HG03039 (cell line): Measurements from ENCODE around the gene LDLRAD4.

Source experiments
- ATAC-seq: cut with Tn5 transposase; IDR thresholded peaks from one replicate; pipeline ENCODE4 v1.9.1; 2021; ENCODE audit warnings: mild to moderate bottlenecking, moderate library complexity; ENCODE audit not compliant: unreplicated experiment

LDLRAD4 gene

DNA sequence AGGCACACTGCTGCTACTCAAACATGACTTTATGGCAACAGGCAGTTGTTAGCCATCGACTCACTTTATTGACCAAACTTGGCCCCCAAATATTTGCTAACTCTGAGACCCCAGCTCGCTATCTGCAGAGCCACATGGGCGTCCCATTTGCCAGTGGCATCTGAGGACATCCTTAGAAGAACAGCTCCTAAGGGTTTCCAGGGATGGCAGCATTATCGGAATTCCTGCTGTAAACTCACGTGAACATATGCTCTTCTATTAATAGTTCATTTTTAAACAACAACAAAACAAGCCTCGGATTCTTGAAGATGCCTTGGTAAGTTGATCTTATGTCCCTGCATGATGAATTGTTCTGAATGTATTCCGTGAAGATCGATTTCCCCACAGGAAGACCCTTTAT is 181.0 kb downstream of the LDLRAD4 start:
- ATAC-seq: no peak

DNA sequence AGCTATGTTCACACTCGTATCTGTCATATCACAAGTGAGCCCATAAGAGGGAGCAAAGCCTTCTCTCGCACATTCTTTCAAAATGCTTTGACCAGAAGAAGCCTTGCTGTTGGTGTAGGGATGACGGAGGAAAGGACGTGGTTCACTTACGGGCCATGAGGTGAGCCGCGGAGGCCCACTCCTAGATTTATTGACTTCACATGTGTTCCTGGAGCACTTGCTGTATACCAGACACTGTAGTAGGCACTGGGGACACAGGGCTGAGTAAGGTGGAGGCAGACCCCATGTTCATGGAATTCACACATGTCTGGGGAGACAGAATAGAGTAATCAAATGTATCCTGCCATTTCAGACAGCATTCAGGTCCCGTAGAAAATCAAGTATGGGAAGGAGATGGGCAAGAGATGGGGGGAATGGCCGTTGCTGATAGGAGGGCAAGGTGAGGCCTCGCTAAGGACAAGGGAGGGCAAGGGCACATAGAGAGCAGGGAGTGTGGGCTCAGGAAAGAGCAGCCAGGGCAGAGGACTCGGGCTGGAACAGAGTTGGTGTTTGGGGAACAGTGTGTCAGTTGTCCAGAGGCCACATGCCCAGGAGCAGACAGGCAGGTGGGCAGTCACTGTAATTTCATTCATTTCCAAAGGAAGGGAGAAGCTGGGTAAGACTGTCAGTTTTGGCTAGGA is 182.2 kb downstream of the LDLRAD4 start:
- no peak for ATAC-seq

DNA sequence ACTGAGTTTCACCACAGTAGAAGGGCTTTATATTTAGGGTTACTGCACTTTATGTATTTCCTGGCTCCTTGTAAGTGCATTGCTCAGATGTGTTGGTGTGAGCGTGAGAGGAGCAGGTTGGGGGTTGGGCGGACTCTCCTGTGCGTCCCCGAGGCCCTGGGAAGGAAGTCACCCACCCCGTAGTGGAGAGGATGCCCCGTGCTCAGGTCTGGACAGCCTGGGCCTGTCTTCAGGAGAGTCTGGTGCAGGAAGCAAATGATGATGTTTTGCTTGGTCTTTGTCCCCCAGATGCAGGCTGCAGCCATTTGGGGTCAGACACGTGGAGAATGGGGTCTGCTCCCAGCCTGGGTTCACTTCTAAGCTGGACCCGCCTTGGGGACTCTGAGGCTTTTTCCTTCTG is 182.8 kb downstream of the LDLRAD4 start:
- no peak for ATAC-seq

GRCh38 chr18:13401826-13402225 is 183.3 kb downstream of the LDLRAD4 start:
- no peak for ATAC-seq

- ATAC-seq: no peak
These were observed 185.4 kb downstream of the LDLRAD4 start for GRCh38 chr18:13403786-13404549.

GRCh38 chr18:13405305-13406038 is 186.9 kb downstream of the LDLRAD4 start:
- no peak for ATAC-seq

DNA sequence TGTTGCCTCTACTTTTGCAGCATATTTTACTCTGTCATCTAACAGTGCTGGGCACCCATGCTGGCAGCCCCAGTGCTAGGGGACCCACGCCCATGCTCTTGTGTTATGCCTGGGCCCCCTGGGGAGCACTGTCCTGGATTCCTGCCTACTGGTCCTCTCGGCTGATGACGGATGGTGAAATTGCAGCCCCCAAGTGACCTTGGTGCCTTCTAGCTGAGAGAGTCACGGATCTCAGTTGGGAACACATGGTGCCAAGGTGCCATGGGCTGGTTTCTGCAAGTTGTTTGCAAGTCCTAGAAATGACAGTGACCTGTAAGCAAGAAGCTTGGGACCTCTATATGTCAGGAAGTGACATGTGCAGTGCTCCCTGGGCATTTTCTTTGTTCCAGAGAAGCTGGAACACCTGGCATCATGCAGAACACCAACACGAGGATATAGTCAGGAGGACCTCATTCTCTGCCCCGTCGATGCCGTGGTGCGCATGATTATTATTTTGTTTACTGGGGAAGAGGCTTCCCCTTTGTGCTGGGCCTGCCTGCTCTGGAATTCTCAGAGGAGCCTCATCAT is 187.6 kb downstream of the LDLRAD4 start:
- ATAC-seq: no peak

GRCh38 chr18:13406736-13407135 is 188.2 kb downstream of the LDLRAD4 start:
- ATAC-seq: no peak

GRCh38 chr18:13407484-13407883 is 188.9 kb downstream of the LDLRAD4 start:
- ATAC-seq: no peak

- no peak for ATAC-seq
These were observed 190.5 kb downstream of the LDLRAD4 start for GRCh38 chr18:13409026-13409425.

- ATAC-seq: no peak
These were observed 191.4 kb downstream of the LDLRAD4 start for GRCh38 chr18:13409997-13410396.

GRCh38 chr18:13410471-13410870 is 191.9 kb downstream of the LDLRAD4 start:
- ATAC-seq: no peak

- no peak for ATAC-seq
These were observed 193.5 kb downstream of the LDLRAD4 start for GRCh38 chr18:13412017-13412416.

- ATAC-seq: no peak
These were observed 194.3 kb downstream of the LDLRAD4 start for GRCh38 chr18:13412901-13413300.

GRCh38 chr18:13414102-13414501 is 195.5 kb downstream of the LDLRAD4 start:
- ATAC-seq: no peak

DNA sequence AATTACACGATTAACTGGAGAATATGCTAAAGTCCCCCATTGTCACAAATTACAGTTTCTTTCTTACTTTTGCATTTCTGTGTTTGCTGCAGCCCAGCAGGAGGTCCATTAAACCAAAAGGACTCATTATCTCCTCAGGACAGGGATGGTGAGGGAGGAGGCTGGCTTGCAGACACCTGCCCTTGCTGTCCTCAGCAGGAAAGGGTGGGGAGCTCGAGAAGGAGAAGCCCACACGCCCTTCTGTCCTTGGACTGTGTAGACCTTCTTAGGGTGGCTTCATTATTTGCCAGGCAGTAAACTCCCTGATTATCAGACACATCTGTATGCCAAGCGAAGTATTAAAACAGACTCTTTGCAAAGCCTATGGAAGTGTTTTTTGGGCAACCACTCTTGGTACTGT is 196.0 kb downstream of the LDLRAD4 start:
- no peak for ATAC-seq

GRCh38 chr18:13415736-13416135 is 197.2 kb downstream of the LDLRAD4 start:
- no peak for ATAC-seq

GRCh38 chr18:13416208-13416607 is 197.6 kb downstream of the LDLRAD4 start:
- no peak for ATAC-seq

DNA sequence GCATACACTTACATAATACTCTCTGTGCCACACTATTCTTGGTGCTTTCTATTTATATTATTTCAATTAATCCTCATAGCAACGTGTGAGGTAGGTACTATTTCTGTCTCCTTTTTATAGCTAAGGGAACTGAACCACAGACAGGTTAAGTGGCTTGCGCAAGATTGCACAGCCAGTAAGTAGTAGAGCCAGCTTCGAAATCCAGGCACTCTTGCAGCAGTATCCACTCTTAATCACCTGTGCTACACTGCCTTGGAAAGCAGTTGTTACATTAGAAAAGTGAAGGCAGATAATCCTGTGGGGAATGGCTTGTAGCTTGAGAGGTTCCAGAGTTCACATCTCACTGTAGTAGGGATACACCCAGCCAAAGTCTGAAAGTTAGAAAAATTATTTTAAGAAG is 198.3 kb downstream of the LDLRAD4 start:
- no peak for ATAC-seq

- ATAC-seq: no peak
These were observed 199.6 kb downstream of the LDLRAD4 start for GRCh38 chr18:13418013-13418710.
